Panc1 (cell line): ENCODE measurements around the gene DMBX1.

Experiments used
- CTCF ChIP-seq: fragments of 450-650 bp; IDR thresholded peaks from 2 replicates; pipeline ENCODE4 v1.5.1; 2017; ENCODE audit warnings: mild to moderate bottlenecking
- POLR2AphosphoS5 ChIP-seq: IDR thresholded peaks from 2 replicates; pipeline ENCODE4 v1.6.1; 2012; ENCODE audit warnings: mild to moderate bottlenecking, low read depth, low read length, moderate library complexity
- REST ChIP-seq, 2 experiments: IDR thresholded peaks; 2 replicates each; pipeline ENCODE4 v1.6.1; 2011 to 2012; ENCODE audit warnings: low read depth in 2 of 2, control low read depth in 1 of 2, low read length in 1 of 2, mild to moderate bottlenecking in 1 of 2, moderate library complexity in 1 of 2; ENCODE audit not compliant: insufficient read depth in 1 of 2
- SIN3A ChIP-seq: IDR thresholded peaks from 2 replicates; pipeline ENCODE4 v1.6.1; 2012; ENCODE audit warnings: low read depth, mild to moderate bottlenecking, low read length, moderate library complexity, borderline replicate concordance; ENCODE audit not compliant: insufficient read depth
- TCF7L2 ChIP-seq: IDR thresholded peaks from 2 replicates; pipeline ENCODE4 v1.6.1; 2011; ENCODE audit warnings: mild to moderate bottlenecking, low read depth, low read length, inconsistent platforms

GRCh38 chr1:46492269-46492853 is 2.7 kb downstream of the DMBX1 start:
- no peak for TF ChIP-seq CTCF
- no peak for TF ChIP-seq POLR2AphosphoS5
- TF ChIP-seq REST (IDR thresholded peaks at IDR 0.05; ENCODE audit: insufficient read depth in 1 of 2, low read depth in 2 of 2, low read length in 1 of 2): no peak
- no peak for TF ChIP-seq SIN3A
- TF ChIP-seq TCF7L2: no peak
